Trophoblast cell (in vitro differentiated cells and primary cell): Measurements from ENCODE around the gene LPCAT1.
"Not testable (repeated sequence)": the region's sequence is repeated elsewhere in the genome, so short reads cannot be mapped to it uniquely, and the experiment has no call there.

ENCODE experiments used
- DNase-seq, 2 donors: peaks; one replicate each; pipeline ENCODE4 v3.0.0-alpha.2; 2016
- H2AFZ ChIP-seq: 2 replicates; pipeline ENCODE4 v1.6.1; 2013; ENCODE audit warnings: low read length, moderate library complexity, mild to moderate bottlenecking; ENCODE audit not compliant: insufficient read depth, poor library complexity
- H2AK5ac ChIP-seq: 2 replicates; pipeline ENCODE4 v1.6.1; 2013; ENCODE audit warnings: mild to moderate bottlenecking, low read length
- H2BK120ac ChIP-seq: 2 replicates; pipeline ENCODE4 v1.6.1; 2013; ENCODE audit warnings: low read length, mild to moderate bottlenecking, moderate library complexity; ENCODE audit not compliant: insufficient read depth, poor library complexity
- H2BK12ac ChIP-seq: 2 replicates; pipeline ENCODE4 v1.6.1; 2013; ENCODE audit warnings: mild to moderate bottlenecking, low read length, moderate library complexity
- H2BK5ac ChIP-seq: 2 replicates; pipeline ENCODE4 v1.6.1; 2013; ENCODE audit warnings: low read length, low read depth, moderate library complexity, mild to moderate bottlenecking; ENCODE audit not compliant: poor library complexity
- H3K14ac ChIP-seq: 2 replicates; pipeline ENCODE4 v1.6.1; 2013; ENCODE audit warnings: mild to moderate bottlenecking, low read length
- H3K18ac ChIP-seq: 2 replicates; pipeline ENCODE4 v1.6.1; 2013; ENCODE audit warnings: mild to moderate bottlenecking, low read length
- H3K23ac ChIP-seq: 2 replicates; pipeline ENCODE4 v1.6.1; 2013; ENCODE audit warnings: low read length
- H3K27ac ChIP-seq: 2 replicates; pipeline ENCODE4 v1.5.1; 2013; ENCODE audit warnings: low read depth, mild to moderate bottlenecking, inconsistent platforms, low read length, moderate library complexity
- H3K27me3 ChIP-seq: 2 replicates; pipeline ENCODE4 v1.6.1; 2013; ENCODE audit warnings: inconsistent platforms, mild to moderate bottlenecking, low read length, moderate library complexity; ENCODE audit not compliant: insufficient read depth
- H3K36me3 ChIP-seq, 2 experiments: 1 replicate in 1 of 2; 2 replicates in 1 of 2; pipeline ENCODE4 v1.6.1; 2013; ENCODE audit warnings: low read length in 2 of 2, mild to moderate bottlenecking in 2 of 2, moderate library complexity in 1 of 2; ENCODE audit not compliant: insufficient read depth in 2 of 2, control insufficient read depth in 1 of 2
- H3K4ac ChIP-seq: 2 replicates; pipeline ENCODE4 v1.6.1; 2013; ENCODE audit warnings: low read depth, mild to moderate bottlenecking, low read length, moderate library complexity
- H3K4me1 ChIP-seq, 2 experiments: 1 replicate in 1 of 2; 2 replicates in 1 of 2; pipeline ENCODE4 v1.6.1; 2013; ENCODE audit warnings: low read length in 2 of 2, mild to moderate bottlenecking in 2 of 2, moderate library complexity in 1 of 2; ENCODE audit not compliant: insufficient read depth in 2 of 2, control insufficient read depth in 1 of 2
- H3K4me2 ChIP-seq: 2 replicates; pipeline ENCODE4 v1.6.1; 2013; ENCODE audit warnings: inconsistent platforms, mild to moderate bottlenecking, low read length, moderate library complexity
- H3K4me3 ChIP-seq: 2 replicates; pipeline ENCODE4 v1.5.1; 2013; ENCODE audit warnings: mild to moderate bottlenecking, low read depth, low read length, inconsistent platforms
- H3K79me1 ChIP-seq: one replicate; pipeline ENCODE4 v1.6.1; 2013; ENCODE audit warnings: low read length
- H3K79me2 ChIP-seq: 2 replicates; pipeline ENCODE4 v1.6.1; 2013; ENCODE audit warnings: low read length, mild to moderate bottlenecking; ENCODE audit not compliant: control insufficient read depth, insufficient read depth, poor library complexity
- H3K9ac ChIP-seq: 2 replicates; pipeline ENCODE4 v1.6.1; 2013; ENCODE audit warnings: mild to moderate bottlenecking, low read length
- H3K9me3 ChIP-seq: 2 replicates; pipeline ENCODE4 v1.6.1; 2013; ENCODE audit warnings: low read depth, mild to moderate bottlenecking, control low read depth, inconsistent platforms, low read length; ENCODE audit not compliant: insufficient read depth
- H4K12ac ChIP-seq: 2 replicates; pipeline ENCODE4 v1.6.1; 2013; ENCODE audit warnings: low read depth, mild to moderate bottlenecking, low read length, moderate library complexity
- H4K8ac ChIP-seq: 2 replicates; pipeline ENCODE4 v1.6.1; 2013; ENCODE audit warnings: low read depth, mild to moderate bottlenecking, low read length, moderate library complexity
- H4K91ac ChIP-seq: one replicate; pipeline ENCODE4 v1.6.1; 2013; ENCODE audit warnings: low read depth, mild to moderate bottlenecking, low read length, moderate library complexity
- WGBS: extraction: QIAGEN DNeasy Blood & Tissue Kit; methylation state at CpG from one replicate; pipeline ENCODE4 v1.1.7; 2013; ENCODE audit warnings: missing lambda C conversion rate; ENCODE audit not compliant: insufficient read length, insufficient coverage; ENCODE audit errors: extremely low coverage; 5-methylcytosine and 5-hydroxymethylcytosine counted together

LPCAT1 gene

DNA sequence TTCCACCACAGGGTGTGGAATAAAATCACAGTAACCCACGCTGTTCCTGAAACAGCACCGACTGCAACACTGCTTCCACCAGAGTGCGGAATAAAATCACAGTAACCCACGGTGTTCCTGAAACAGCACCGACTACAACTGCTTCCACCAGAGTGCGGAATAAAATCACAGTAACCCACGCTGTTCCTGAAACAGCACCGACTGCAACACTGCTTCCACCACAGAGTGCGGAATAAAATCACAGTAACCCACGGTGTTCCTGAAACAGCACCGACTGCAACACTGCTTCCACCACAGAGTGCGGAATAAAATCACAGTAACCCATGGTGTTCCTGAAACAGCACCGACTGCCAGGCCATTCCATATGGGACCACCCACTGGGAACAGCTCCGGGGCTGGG is 18.7 kb downstream of the LPCAT1 start:
- Histone ChIP-seq H3K79me2 (peaks cover 49% of the 10 kb centered on the region), H3K4ac (peak overlapping the region; percentile 1), H3K36me3 (peaks cover 49 to 52% of the 10 kb centered on the region in 2 experiments)
- H4K8ac ChIP-seq, H3K79me1 ChIP-seq, H3K9ac ChIP-seq, H3K23ac ChIP-seq, H3K4me2 ChIP-seq, H4K91ac ChIP-seq, H3K27me3 ChIP-seq, H2AK5ac ChIP-seq, H3K18ac ChIP-seq, H2BK12ac ChIP-seq, H3K9me3 ChIP-seq, H3K4me1 ChIP-seq, H2AFZ ChIP-seq, H3K27ac ChIP-seq, H2BK5ac ChIP-seq, H3K4me3 ChIP-seq, DNase-seq, H3K14ac ChIP-seq, H4K12ac ChIP-seq, H2BK120ac ChIP-seq: not testable (repeated sequence)
- WGBS = no CpG with 5 or more reads among the region's 14 CpGs

DNA sequence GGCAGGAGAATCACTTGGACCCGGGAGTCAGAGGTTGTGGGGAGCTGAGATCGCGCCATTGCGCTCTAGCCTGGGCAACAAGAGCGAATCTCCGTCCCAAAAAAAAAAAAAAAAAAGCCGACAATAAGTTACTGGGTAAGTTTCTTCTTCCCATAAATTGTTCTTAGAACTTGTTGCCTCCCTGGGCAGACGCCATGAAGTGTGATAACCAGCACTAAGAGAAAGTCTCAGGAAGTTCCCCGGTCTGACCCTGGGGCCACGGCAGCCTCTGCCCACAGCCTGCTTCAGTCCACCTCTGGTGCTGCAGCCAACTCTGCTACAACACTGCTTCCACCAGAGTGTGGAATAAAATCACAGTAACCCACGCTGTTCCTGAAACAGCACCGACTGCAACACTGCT is 19.1 kb downstream of the LPCAT1 start:
- Histone ChIP-seq H3K4me1 (peaks cover 4 to 5% of the 10 kb centered on the region in 2 experiments), H3K9ac (no peak overlapping the region), H2BK12ac (no peak overlapping the region), H3K14ac (no peak overlapping the region), H2BK120ac (no peak overlapping the region), H3K18ac (no peak overlapping the region), H3K79me2 (peaks cover 49% of the 10 kb centered on the region), H3K4me3 (no peak overlapping the region), H3K36me3 (peaks cover 51 to 52% of the 10 kb centered on the region in 2 experiments), H4K91ac (no peak overlapping the region), H3K4ac (peak overlapping the region; percentile 71), H3K23ac (no peak overlapping the region), H3K4me2 (no peak overlapping the region), H4K12ac (no peak overlapping the region), H3K79me1 (no peaks in the 10 kb centered on the region), H2BK5ac (no peak overlapping the region), H2AK5ac (no peak overlapping the region), H2AFZ (no peak overlapping the region), H4K8ac (no peak overlapping the region), H3K9me3 (no peaks in the 10 kb centered on the region), H3K27ac (no peak overlapping the region), H3K27me3 (no peaks in the 10 kb centered on the region)
- DNase-seq = no peak
- no CpG with 5 or more reads among the region's 12 CpGs for WGBS

DNA sequence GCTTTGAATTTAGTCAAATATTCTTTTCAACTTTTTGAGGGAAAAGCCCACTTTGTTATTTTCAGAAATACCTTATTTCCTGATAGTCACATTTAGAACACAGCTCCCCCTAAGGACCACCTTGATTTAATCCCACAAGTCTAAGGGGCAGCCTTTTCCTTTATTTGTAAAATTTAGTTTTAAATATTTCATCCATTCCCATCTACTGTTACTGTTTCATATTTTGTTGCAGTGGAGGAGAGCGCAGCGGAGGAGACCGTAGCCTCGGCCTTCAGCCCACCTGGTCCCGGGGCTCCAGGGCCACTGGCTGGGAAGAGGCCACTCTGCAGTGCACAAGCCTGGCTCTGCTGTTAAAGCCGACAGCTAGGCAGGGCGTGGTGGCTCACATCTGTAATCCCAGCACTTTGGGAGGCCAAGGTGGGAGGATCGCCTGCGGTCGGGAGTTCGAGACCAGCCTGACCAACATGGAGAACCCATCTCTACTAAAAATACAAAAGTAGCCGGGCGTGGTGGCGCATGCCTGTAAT is 19.6 kb downstream of the LPCAT1 start:
- no peak overlapping the region for H3K9ac ChIP-seq
- no peak overlapping the region for H3K4me3 ChIP-seq
- no CpG with 5 or more reads among the region's 14 CpGs for WGBS

DNA sequence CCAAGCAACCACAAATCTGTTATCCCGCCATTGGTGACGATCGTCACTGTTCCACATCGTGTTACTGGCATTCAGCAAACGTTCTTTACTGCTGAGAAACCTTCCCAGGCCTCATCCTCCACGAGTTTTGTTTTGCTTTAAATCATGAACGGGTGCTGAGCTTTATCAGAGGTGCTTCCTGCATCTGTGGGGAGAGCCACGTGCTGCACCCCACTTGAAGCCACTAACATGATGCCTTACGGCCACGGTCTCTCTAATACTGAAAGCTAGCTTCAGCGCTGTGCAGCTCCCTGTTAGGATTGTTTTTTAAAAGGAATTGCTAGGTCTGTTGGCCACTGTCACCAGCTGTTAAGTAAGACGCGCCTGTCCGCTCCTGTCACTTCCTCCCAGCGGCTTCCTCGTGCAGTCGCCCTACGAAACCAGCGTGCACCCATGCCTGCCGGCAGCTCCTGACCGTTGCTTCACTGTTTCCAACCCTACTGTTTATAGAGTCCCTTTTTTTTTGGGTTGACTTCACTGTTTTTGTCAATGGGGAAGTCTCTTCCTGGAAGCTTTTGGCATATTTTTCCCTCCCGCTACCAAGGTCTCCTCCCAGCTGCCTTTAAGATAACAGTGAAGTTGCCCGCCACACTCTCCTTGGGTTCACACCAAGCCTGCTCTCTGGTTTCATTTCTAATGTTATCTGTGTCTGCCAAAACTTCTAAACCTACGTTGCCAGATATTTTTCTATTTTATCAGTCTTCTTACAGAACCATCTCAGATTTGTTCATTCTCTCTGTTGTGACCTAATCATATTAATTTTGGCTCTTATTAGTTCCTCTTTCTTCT is 20.3 kb downstream of the LPCAT1 start:
- Histone ChIP-seq H3K4me1 (peaks cover 4 to 5% of the 10 kb centered on the region in 2 experiments), H3K18ac (no peak overlapping the region), H3K79me2 (peaks cover 47% of the 10 kb centered on the region), H3K9me3 (peaks cover 2% of the 10 kb centered on the region), H3K27me3 (no peaks in the 10 kb centered on the region), H3K36me3 (peaks cover 47 to 53% of the 10 kb centered on the region in 2 experiments), H3K27ac (no peak overlapping the region), H3K4me2 (no peak overlapping the region), H3K9ac (no peak overlapping the region), H2BK5ac (no peak overlapping the region), H4K12ac (no peak overlapping the region), H2BK12ac (no peak overlapping the region), H3K4ac (peak overlapping the region; percentile 8), H3K4me3 (no peak overlapping the region), H2AFZ (no peak overlapping the region), H3K14ac (no peak overlapping the region), H4K8ac (no peak overlapping the region), H4K91ac (no peak overlapping the region), H3K23ac (no peak overlapping the region), H2AK5ac (no peak overlapping the region), H2BK120ac (no peak overlapping the region), H3K79me1 (no peaks in the 10 kb centered on the region)
- DNase-seq = peak in 1 of 2 donors; percentile 47
- WGBS = no CpG with 5 or more reads among the region's 24 CpGs

More for the DNA sequence above, 19.6 kb downstream of the LPCAT1 start:
- Histone ChIP-seq H3K79me1 (no peaks in the 10 kb centered on the region), H3K9me3 (peaks cover 1% of the 10 kb centered on the region), H3K79me2 (peaks cover 47% of the 10 kb centered on the region), H2BK120ac (no peak overlapping the region), H3K27ac (no peak overlapping the region), H2BK12ac (no peak overlapping the region), H4K12ac (no peak overlapping the region), H3K4ac (peak overlapping the region; percentile 71), H3K36me3 (peaks cover 51 to 52% of the 10 kb centered on the region in 2 experiments), H3K27me3 (no peaks in the 10 kb centered on the region), H3K4me2 (no peak overlapping the region), H3K18ac (no peak overlapping the region), H4K8ac (no peak overlapping the region), H3K23ac (no peak overlapping the region), H3K14ac (no peak overlapping the region), H2AK5ac (no peak overlapping the region), H2BK5ac (no peak overlapping the region), H3K4me1 (peaks cover 4 to 5% of the 10 kb centered on the region in 2 experiments), H2AFZ (no peak overlapping the region), H4K91ac (no peak overlapping the region)
- no peak for DNase-seq
